Measurements from ENCODE around the gene HSPA12B. TPM values are rescaled to one million over a fixed set of nuclear protein-coding genes. Genes with fewer than 3 reads are reported as not detected.

HSPA12B gene
- total and polyA plus RNA-seq, 9 of the 15 experiments (the other 6 are each of a cell fraction or from before 2014, with no cell fraction given), result 0.03 to 0.07 TPM; not detected in 7

- TF ChIP-seq ZBTB40 (IDR thresholded peaks at IDR 0.05), result no peak
- TF ChIP-seq ZBTB40 (CRISPR knock-in tag; IDR thresholded peaks at IDR 0.05), result no peak
- no peak for TF ChIP-seq CBX1 (IDR thresholded peaks at IDR 0.05; ENCODE audit: low read depth)
- TF ChIP-seq, protein P1, sequence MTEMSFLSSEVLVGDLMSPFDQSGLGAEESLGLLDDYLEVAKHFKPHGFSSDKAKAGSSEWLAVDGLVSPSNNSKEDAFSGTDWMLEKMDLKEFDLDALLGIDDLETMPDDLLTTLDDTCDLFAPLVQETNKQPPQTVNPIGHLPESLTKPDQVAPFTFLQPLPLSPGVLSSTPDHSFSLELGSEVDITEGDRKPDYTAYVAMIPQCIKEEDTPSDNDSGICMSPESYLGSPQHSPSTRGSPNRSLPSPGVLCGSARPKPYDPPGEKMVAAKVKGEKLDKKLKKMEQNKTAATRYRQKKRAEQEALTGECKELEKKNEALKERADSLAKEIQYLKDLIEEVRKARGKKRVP (CRISPR knock-in tag; IDR thresholded peaks at IDR 0.05), result no peak
- TF ChIP-seq ETS2 (tag; IDR thresholded peaks at IDR 0.05; ENCODE audit: borderline replicate concordance, poor library complexity, severe bottlenecking), result no peak
- no peak for TF ChIP-seq CREBBP (IDR thresholded peaks at IDR 0.05; ENCODE audit: low read depth, low read length)
- no peak for TF ChIP-seq CGGBP1 (CRISPR knock-in tag; IDR thresholded peaks at IDR 0.05)
- TF ChIP-seq ZNF717 (CRISPR knock-in tag; IDR thresholded peaks at IDR 0.05), result no peak
- no peak for TF ChIP-seq DDX20 (tag; IDR thresholded peaks at IDR 0.05; ENCODE audit: low read depth)
- TF ChIP-seq NR1H2 (CRISPR knock-in tag; IDR thresholded peaks at IDR 0.05), result no peak
- no peak for TF ChIP-seq NUFIP1 (IDR thresholded peaks at IDR 0.05; ENCODE audit: partially characterized antibody)
- no peak for TF ChIP-seq GABPB1 (CRISPR knock-in tag; IDR thresholded peaks at IDR 0.05)
- TF ChIP-seq ZC3H4 (CRISPR knock-in tag; IDR thresholded peaks at IDR 0.05; ENCODE audit: borderline replicate concordance), result no peak
- no peak for TF ChIP-seq DLX4 (CRISPR knock-in tag; IDR thresholded peaks at IDR 0.05)
- TF ChIP-seq PHF20 (IDR thresholded peaks at IDR 0.05; ENCODE audit: partially characterized antibody), result no peak
- TF ChIP-seq, protein P2, sequence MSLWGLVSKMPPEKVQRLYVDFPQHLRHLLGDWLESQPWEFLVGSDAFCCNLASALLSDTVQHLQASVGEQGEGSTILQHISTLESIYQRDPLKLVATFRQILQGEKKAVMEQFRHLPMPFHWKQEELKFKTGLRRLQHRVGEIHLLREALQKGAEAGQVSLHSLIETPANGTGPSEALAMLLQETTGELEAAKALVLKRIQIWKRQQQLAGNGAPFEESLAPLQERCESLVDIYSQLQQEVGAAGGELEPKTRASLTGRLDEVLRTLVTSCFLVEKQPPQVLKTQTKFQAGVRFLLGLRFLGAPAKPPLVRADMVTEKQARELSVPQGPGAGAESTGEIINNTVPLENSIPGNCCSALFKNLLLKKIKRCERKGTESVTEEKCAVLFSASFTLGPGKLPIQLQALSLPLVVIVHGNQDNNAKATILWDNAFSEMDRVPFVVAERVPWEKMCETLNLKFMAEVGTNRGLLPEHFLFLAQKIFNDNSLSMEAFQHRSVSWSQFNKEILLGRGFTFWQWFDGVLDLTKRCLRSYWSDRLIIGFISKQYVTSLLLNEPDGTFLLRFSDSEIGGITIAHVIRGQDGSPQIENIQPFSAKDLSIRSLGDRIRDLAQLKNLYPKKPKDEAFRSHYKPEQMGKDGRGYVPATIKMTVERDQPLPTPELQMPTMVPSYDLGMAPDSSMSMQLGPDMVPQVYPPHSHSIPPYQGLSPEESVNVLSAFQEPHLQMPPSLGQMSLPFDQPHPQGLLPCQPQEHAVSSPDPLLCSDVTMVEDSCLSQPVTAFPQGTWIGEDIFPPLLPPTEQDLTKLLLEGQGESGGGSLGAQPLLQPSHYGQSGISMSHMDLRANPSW (CRISPR knock-in tag; IDR thresholded peaks at IDR 0.05), result no peak
These were observed 53.6 kb downstream of the HSPA12B start (continued) for GRCh38 chr20:3786126-3786484.

Data from K562 (cell line).